Transverse colon (tissue), 1 donor: ENCODE results near the gene RPS2.
"Not testable (repeated sequence)": the region's sequence is repeated elsewhere in the genome, so short reads cannot be mapped to it uniquely, and the experiment has no call there.

ENCODE experiments used
- EP300 ChIP-seq: sonication (generic); formaldehyde crosslinking; IDR thresholded peaks from one replicate; pipeline ENCODE4 v1.6.1; 2017; ENCODE audit warnings: antibody characterized with exemption, low read depth
- POLR2A ChIP-seq: fragments of 450-650 bp; IDR thresholded peaks from one replicate; pipeline ENCODE4 v1.6.1; 2016; ENCODE audit warnings: antibody characterized with exemption, mild to moderate bottlenecking, moderate library complexity

DNA sequence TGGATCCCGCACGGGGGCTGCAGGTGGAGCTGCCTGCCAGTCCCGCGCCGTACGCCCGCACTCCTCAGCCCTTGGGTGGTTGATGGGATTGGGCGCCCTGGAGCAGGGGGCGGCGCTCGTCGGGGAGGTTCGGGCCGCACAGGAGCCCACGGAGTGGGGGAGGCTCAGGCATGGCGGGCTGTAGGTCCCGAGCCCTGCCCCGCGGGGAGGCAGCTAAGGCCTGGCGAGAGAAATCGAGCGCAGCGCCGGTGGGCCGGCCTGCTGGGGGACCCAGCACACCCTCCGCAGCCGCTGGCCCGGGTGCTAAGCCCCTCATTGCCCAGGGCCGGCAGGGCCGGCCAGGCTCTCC lies 6.5 kb downstream of the RPS2 start:
- TF ChIP-seq EP300, POLR2A: not testable (repeated sequence)
